Tibial nerve (tissue), 4 donors: ENCODE measurements around the gene GPR137B. TPM values are rescaled to one million over a fixed set of nuclear protein-coding genes. Genes with fewer than 3 reads are reported as not detected.

Source experiments
- DNase-seq, 2 donors: peaks; one replicate each; pipeline ENCODE4 v3.0.0-alpha.2; 2019; ENCODE audit warnings: low spot score in 2 of 2
- H3K27ac ChIP-seq, 4 donors: fragments of 200-600 bp; sonication (generic) in 3 of 4; one replicate each; pipeline ENCODE4 v1.5.1; 2017 to 2019; ENCODE audit warnings: mild to moderate bottlenecking in 1 of 4
- H3K27me3 ChIP-seq, 2 donors: fragments of 200-600 bp; sonication (generic) in 1 of 2; one replicate each; pipeline versions ENCODE4 v1.5.1 to v1.6.0; 2017 to 2019
- H3K36me3 ChIP-seq, 3 donors: fragments of 200-600 bp; sonication (generic); one replicate each; pipeline ENCODE4 v1.5.1; 2018 to 2019
- H3K4me1 ChIP-seq, 4 donors: fragments of 200-600 bp; sonication (generic) in 3 of 4; one replicate each; pipeline ENCODE4 v1.5.1; 2017 to 2019
- H3K4me3 ChIP-seq, 4 donors: fragments of 200-600 bp; sonication (generic) in 3 of 4; one replicate each; pipeline ENCODE4 v1.5.1; 2017 to 2019; ENCODE audit warnings: mild to moderate bottlenecking in 1 of 4, moderate library complexity in 1 of 4
- H3K9me3 ChIP-seq, 4 donors: fragments of 200-600 bp; sonication (generic) in 3 of 4; one replicate each; pipeline ENCODE4 v1.5.1; 2017 to 2019
- EP300 ChIP-seq, 2 donors: sonication (generic); formaldehyde crosslinking; IDR thresholded peaks; one replicate each; pipeline ENCODE4 v1.6.1; 2017; ENCODE audit warnings: antibody characterized with exemption in 2 of 2, mild to moderate bottlenecking in 1 of 2
- POLR2A ChIP-seq, 2 donors: fragments of 450-650 bp; IDR thresholded peaks; one replicate each; pipeline ENCODE4 v1.6.1; 2017; ENCODE audit warnings: antibody characterized with exemption in 2 of 2, mild to moderate bottlenecking in 2 of 2, moderate library complexity in 2 of 2
- WGBS, 2 donors: methylation state at CpG; one replicate each; pipeline ENCODE4 v1.1.5; 2018; 5-methylcytosine and 5-hydroxymethylcytosine counted together
- total RNA-seq, 4 donors: library from RNA; depleted of rRNA; stranded (reverse); fragments of >200 nt; gene quantifications; one replicate each; pipeline ENCODE4 v1.1.0, GENCODE V29; 2016
- TF ChIP-seq, protein P1 (sequence below), 5 experiments: fragments of 200-600 bp in 3 of 5; fragments of 450-650 bp in 2 of 5; sonication (generic) in 3 of 5; IDR thresholded peaks; one replicate each; pipeline ENCODE4 v1.5.1; 2016 to 2019; ENCODE audit warnings: antibody characterized with exemption in 5 of 5, mild to moderate bottlenecking in 3 of 5, moderate library complexity in 2 of 5

GPR137B gene
- total RNA-seq, 4 donors from 2014 or later: 51.1 to 94.8 (median 74.0) TPM

DNA sequence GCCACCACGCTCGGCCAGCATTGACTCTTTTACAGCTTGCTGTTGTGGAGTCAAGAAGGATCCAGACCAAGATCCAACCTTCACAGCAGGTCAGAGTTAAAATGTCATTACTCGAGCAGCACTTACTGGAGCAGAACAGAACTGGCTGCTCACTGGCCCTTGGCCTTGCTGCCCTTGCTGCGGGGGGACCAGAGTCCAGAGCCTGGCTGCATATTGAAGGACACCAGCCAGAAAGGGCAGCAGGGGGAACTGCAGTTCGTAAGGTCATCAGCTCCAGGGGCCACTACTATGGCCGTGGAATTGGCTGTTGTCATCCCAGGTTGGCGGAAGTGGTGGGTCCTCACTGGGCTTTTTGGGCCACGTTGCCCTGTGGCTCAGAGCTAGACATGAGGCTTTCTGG lies 15.3 kb upstream of the GPR137B start:
- H3K36me3 ChIP-seq: no peaks in the 10 kb centered on the region
- H3K4me3 ChIP-seq: no peak overlapping the region
- no peaks in the 10 kb centered on the region for H3K9me3 ChIP-seq
- H3K4me1 ChIP-seq: peaks cover 0 to 14% (median 0%) of the 10 kb centered on the region in 4 donors
- no peak overlapping the region for H3K27ac ChIP-seq
- 80 to 90% methylated on average over 6 of the region's 8 CpGs for WGBS, 2 donors
- no peak for DNase-seq
- TF ChIP-seq, protein P1, sequence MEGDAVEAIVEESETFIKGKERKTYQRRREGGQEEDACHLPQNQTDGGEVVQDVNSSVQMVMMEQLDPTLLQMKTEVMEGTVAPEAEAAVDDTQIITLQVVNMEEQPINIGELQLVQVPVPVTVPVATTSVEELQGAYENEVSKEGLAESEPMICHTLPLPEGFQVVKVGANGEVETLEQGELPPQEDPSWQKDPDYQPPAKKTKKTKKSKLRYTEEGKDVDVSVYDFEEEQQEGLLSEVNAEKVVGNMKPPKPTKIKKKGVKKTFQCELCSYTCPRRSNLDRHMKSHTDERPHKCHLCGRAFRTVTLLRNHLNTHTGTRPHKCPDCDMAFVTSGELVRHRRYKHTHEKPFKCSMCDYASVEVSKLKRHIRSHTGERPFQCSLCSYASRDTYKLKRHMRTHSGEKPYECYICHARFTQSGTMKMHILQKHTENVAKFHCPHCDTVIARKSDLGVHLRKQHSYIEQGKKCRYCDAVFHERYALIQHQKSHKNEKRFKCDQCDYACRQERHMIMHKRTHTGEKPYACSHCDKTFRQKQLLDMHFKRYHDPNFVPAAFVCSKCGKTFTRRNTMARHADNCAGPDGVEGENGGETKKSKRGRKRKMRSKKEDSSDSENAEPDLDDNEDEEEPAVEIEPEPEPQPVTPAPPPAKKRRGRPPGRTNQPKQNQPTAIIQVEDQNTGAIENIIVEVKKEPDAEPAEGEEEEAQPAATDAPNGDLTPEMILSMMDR (IDR thresholded peaks at IDR 0.05): no peak
- TF ChIP-seq POLR2A (IDR thresholded peaks at IDR 0.05) (no peak), EP300 (IDR thresholded peaks at IDR 0.05) (no peak)
- H3K27me3 ChIP-seq: no peaks in the 10 kb centered on the region

DNA sequence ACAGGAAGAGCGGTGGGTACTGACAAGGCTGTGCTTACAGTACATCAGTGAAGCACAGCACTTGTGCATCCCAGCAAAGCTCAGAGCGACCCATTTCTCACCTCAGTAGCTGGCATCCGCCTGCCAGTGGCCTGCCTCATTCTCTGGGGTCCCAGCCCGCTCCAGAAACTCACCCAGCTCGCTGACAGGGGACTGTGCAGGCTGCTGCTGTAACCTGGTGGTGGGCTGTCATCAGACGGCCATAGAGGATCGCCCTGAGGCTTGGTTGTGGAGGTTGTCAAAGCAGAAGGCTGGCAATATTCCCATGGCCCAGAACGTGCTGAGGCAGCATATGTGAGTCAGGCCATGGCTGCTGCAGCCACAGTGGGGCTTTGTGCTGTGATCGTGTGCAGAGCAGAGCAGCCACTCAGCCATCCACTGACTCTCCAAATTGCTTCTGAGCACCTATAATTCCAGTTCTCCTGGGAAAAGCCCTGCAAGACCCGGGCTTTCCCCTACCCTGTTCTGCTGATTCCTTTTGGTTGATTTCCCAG lies 13.6 kb upstream of the GPR137B start:
- WGBS, 2 donors: 59 to 60% methylated on average over 8 to 10 of the region's 10 CpGs
- Histone ChIP-seq H3K4me3 (no peak overlapping the region), H3K27me3 (no peaks in the 10 kb centered on the region), H3K4me1 (peaks cover 0 to 14% (median 0%) of the 10 kb centered on the region in 4 donors), H3K9me3 (no peaks in the 10 kb centered on the region), H3K27ac (peak overlapping the region; percentile 3 to 77 (median 62)), H3K36me3 (no peaks in the 10 kb centered on the region)
- no peak for DNase-seq
- TF ChIP-seq, protein P1 (IDR thresholded peaks at IDR 0.05): no peak
- TF ChIP-seq EP300 (IDR thresholded peaks at IDR 0.05) (no peak), POLR2A (IDR thresholded peaks at IDR 0.05) (no peak)

DNA sequence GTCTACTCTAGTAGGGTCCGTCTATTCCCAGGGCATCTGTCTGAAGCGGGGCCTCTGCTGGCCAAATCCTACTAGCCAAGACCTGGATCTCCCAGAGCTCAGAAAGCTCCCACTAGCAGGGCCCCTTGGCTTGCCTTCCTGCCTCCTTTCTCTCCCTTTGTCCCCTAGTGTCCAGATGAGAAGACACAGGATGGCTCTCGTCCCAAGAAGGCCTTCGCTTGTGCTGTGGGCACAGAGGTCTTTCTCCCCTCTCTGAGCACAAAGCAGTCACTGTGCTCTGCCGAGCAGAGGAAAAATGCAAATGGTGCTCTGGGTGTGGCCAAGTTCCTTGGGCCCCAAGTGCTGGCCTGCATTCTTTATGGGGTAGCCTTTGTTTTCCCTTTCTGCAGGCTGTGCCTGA lies 13.0 kb upstream of the GPR137B start:
- peak overlapping the region; percentile 3 to 77 (median 62) for H3K27ac ChIP-seq
- TF ChIP-seq EP300 (IDR thresholded peaks at IDR 0.05): peak in 1 of 2 donors; percentile 24
- TF ChIP-seq, protein P1 (IDR thresholded peaks at IDR 0.05): no peak
- TF ChIP-seq POLR2A (IDR thresholded peaks at IDR 0.05): no peak
- H3K4me1 ChIP-seq: peaks cover 0 to 14% (median 0%) of the 10 kb centered on the region in 4 donors
- no peak for DNase-seq
- no peak overlapping the region for H3K4me3 ChIP-seq
- 31 to 50% methylated on average over 5 of the region's 5 CpGs for WGBS, 2 donors
- no peaks in the 10 kb centered on the region for H3K36me3 ChIP-seq
- H3K9me3 ChIP-seq: no peaks in the 10 kb centered on the region
- H3K27me3 ChIP-seq: no peaks in the 10 kb centered on the region

DNA sequence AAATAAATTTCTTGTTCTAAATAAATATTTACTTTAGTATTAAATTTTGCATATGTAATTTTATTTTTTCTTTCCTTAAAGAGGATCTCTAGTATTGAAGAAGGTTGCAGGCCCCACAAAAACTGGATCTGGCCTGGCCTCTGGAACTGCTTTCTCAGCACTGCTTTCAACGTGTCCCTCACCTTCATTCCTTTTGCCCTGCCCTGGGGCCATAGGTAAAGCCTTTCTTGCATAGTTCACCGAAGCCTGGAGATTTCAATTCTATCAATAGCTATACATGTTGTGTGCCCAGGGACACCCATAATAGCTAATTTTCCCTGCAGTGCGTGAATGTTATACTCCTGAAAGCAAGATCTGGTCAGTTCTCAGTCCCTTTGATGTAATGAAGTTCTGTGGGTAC lies 12.0 kb upstream of the GPR137B start:
- TF ChIP-seq EP300 (IDR thresholded peaks at IDR 0.05): no peak
- Histone ChIP-seq H3K36me3 (no peaks in the 10 kb centered on the region), H3K9me3 (no peaks in the 10 kb centered on the region), H3K27me3 (no peaks in the 10 kb centered on the region), H3K4me3 (no peak overlapping the region), H3K4me1 (peaks cover 0 to 14% (median 0%) of the 10 kb centered on the region in 4 donors), H3K27ac (peak overlapping the region in 3 of 4 donors; percentile 3 to 77 (median 67))
- WGBS, 2 donors: 77 to 79% methylated on average over 3 of the region's 3 CpGs
- no peak for DNase-seq

DNA sequence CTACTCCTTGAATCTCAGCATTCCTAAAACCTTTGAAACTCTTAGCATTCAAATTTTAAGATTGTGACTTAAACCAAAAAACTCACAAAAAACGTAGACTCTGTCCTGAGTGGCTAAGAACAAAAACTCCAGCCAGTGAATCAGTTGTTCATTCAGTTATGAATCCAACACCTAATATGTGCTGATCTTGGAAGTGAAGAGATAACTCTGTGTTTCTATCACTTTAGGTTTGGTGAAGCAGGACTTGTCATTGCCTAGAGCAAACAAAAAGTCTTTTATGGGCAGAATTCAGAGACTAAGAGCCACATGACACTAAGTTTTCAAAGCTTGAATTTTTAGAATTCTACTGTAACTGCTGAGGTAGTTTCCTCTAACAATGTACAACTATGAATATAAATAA lies 10.4 kb upstream of the GPR137B start:
- H3K4me1 ChIP-seq: peaks cover 0 to 14% (median 0%) of the 10 kb centered on the region in 4 donors
- no peaks in the 10 kb centered on the region for H3K36me3 ChIP-seq
- H3K4me3 ChIP-seq: no peak overlapping the region
- no peak for DNase-seq
- H3K9me3 ChIP-seq: no peaks in the 10 kb centered on the region
- 29 to 58% methylated on average over 1 of the region's 1 CpG for WGBS, 2 donors
- H3K27ac ChIP-seq: peak overlapping the region in 3 of 4 donors; percentile 15 to 77 (median 67)
- no peaks in the 10 kb centered on the region for H3K27me3 ChIP-seq
- TF ChIP-seq POLR2A (IDR thresholded peaks at IDR 0.05): no peak
- TF ChIP-seq, protein P1 (IDR thresholded peaks at IDR 0.05): no peak
- TF ChIP-seq EP300 (IDR thresholded peaks at IDR 0.05): no peak
